GM12874 (cell line): ENCODE measurements around the gene CAST.

Experiments
- CTCF ChIP-seq: IDR thresholded peaks from 2 replicates; pipeline ENCODE4 v1.5.1; 2011; ENCODE audit warnings: low read depth, mild to moderate bottlenecking, control low read depth, low read length, moderate library complexity; ENCODE audit not compliant: insufficient read depth

CAST gene

GRCh38 chr5:96675882-96676281 is 13.7 kb downstream of the CAST start:
- TF ChIP-seq CTCF = no peak

- no peak for TF ChIP-seq CTCF
These were observed 15.3 kb downstream of the CAST start for GRCh38 chr5:96677496-96677895.

- TF ChIP-seq CTCF = no peak
These were observed 17.1 kb downstream of the CAST start for GRCh38 chr5:96679293-96679692.

DNA sequence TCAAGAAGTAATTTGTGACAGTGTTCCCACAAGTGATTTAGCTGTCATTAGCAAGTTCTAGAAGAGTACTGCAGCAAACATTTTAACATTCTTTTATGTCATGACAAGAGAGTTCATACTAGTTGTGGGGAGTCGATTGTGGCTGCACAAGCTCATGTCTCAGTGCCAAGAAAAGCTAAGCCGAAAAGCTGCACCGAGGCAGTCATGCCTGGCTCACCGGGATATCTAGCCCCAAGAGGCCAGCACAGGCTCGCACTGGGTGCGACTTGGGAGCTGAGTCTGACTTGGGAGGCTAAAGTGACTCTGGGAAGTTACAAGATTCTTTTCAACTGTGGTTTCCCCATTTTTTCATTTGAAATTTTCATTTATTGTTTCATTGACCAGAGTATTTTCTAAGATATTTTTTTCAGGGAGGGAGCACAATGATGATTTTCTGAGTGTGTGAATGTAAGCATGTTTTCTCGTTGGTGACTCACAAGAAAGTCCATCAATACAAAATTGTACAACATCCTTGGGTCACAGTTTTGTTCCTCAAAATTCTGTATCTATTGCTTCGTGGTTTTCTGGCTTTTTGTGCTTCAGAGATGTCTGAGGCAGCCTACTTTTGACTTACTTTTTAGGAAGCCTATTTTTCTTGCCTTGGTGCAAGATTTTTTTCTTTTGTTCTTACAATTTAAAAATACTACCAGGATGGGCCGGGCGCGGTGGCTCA is 18.7 kb downstream of the CAST start:
- no peak for TF ChIP-seq CTCF

DNA sequence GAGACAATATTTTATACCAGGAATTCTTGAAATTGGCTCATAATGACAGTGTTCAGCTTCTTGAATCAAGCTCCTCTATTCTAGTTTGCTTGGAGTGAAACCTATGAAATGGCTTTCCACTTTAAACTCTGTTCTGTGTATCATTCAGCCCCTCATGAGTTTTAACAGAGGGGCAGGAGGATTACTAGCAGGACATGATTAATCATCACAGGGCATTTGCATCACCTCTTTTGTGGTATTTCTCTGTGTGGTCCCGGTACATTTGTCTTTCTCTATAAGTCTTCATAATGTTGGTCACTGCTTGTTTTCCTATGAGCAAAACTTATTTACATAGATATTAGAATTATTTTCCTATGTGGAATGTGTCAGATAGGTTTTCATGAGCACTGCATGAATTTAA is 21.2 kb downstream of the CAST start:
- no peak for TF ChIP-seq CTCF

GRCh38 chr5:96683810-96684209 is 21.6 kb downstream of the CAST start:
- no peak for TF ChIP-seq CTCF

- TF ChIP-seq CTCF = no peak
These were observed 24.9 kb downstream of the CAST start for GRCh38 chr5:96687080-96687479.
